Ammon's horn (tissue), 1 donor: ENCODE data around the gene IMMP2L.

Experiments used
- DNase-seq: peaks from one replicate; pipeline ENCODE4 v3.0.0-alpha.2; 2016; ENCODE audit warnings: low spot score

The IMMP2L gene

DNA sequence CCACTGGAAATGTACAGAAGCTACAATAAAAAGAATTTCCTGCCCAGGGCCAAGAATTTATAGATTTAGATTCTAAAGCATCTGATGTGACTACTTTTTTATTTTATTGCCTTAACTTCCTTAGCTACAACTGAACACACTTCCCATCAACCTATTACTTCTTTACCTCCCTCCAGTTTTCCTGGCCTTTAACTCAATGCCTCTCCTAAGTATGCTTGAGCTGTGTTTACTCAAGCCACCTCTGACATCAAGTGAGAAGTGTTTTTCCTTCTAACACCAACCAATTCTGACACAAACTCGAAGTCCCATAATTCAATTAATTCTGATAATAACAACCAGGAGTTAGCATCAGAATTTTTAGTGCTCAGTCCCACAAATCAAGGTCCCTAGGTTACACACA, 170.0 kb downstream of the IMMP2L start:
- no peak for DNase-seq

- DNase-seq = no peak
Observed at GRCh38 chr7:111390000-111390399, 172.3 kb downstream of the IMMP2L start.

DNA sequence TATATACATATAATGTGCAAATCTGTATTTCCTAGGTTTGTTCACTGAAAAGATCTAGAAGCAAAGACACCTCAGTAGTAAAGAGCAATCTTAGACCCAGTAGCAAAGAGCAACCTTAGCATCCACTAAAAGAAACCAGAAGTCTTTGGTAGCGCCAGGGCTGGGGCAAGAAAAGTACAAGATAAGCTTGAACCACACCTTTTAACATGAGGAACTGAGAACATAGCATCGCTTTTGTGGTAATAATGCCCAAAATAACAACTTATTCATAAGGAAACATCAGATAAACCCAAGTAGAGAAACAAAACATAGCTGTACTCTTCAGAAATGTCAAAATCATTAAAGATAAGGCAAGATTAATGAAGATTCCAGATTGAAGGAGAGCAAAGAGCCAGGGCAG, 173.4 kb downstream of the IMMP2L start:
- no peak for DNase-seq

GRCh38 chr7:111388016-111388415, 174.3 kb downstream of the IMMP2L start:
- DNase-seq = no peak

DNA sequence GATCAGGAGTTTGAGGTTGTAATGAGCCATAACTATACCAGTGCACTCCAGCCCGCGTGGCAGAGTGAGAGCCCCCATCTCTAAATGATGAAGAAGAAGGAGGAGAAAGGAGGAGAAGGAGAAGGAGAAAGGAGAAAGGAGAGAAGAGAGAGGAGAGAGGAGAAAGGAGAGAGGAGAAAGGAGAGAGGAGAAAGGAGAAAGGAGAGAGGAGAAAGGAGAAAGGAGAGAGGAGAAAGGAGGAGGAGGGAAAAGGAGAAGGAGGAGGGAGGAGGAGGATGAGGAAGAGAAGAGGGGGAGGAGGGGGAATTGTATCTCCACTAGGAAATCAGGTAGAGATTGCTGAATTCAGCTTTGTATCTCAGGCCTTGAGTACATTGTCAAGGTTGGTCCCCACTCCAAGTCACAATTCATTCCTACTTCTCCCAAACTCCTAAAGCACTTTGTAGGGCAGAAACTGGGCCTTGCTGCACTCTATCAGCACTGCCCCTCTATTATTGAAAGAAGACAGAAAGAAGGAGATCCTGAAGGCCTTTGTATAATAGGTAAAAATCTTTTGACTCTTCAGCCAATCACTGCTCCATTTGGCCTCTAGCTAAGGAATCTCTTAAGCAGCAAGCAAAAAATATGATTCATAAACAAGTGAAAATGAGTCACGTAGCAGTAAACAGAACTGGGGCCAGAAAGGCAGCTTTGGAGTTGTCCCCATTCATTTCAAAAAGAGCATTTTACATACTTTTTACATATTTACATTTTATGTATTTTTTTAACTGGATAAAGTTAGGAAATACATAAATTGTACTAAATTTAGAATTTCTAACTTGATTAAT, 178.0 kb downstream of the IMMP2L start:
- DNase-seq = no peak

- DNase-seq = no peak
Observed at GRCh38 chr7:111383133-111383532, 179.2 kb downstream of the IMMP2L start.

GRCh38 chr7:111381590-111381989, 180.7 kb downstream of the IMMP2L start:
- no peak for DNase-seq

- DNase-seq = no peak
Observed at GRCh38 chr7:111380945-111381344, 181.3 kb downstream of the IMMP2L start.

- DNase-seq = no peak
Observed at GRCh38 chr7:111374027-111374426, 188.3 kb downstream of the IMMP2L start.

DNA sequence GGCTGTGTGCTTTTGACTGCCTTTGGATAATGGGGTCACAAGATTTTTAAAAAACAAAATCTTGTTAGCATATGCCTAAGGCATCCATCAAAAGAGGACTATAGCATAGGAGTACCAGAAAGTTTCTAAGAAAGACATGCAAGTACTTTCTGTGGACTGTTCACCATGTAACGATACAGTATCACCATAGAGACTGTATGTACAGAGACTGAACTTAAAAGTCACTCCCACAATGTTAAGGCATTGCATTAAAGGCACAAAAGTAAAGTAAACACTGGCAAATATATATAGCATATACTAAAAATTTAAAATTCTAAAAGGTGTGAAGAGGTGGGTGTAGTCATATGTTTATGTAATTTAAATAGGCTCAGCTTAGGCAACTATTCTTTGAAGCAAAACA, 190.9 kb downstream of the IMMP2L start:
- no peak for DNase-seq

DNA sequence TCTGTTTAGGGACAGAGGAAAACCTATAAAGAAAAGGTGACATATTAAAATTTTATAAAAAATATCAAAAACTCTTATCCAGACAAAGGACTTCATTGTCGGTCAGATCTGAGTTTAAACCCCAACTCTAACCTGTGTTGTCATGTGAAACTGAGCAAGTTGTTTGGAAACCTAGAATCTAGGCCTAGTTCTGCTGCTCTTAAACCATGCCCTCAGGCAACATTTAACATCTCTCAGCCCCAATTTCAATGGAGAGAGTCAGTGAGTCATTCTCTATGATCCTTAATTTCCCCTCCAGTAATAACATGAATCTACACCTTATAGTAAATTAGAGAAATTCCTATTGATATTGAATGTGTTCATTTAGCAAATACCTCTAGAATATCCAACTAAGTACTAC, 192.3 kb downstream of the IMMP2L start:
- no peak for DNase-seq

GRCh38 chr7:111368381-111369065, 193.8 kb downstream of the IMMP2L start:
- no peak for DNase-seq

DNA sequence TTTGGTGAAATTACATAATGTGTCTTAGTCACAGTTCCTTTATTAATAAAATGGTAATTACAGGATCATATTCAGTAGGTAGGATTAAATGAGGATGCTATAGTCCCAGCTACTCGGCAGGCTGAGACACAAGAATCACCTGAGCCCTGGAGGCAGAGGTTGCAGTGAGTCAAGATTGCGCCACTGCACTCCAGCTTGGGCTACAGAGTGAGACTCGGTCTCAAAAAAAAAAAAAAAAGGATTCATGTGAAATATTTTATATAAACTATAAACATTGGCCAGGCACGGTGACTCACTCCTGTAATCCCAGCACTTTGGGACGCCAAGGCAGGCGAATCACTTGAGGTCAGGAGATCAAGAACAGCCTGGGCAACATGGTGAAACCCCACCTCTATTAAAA, 197.9 kb downstream of the IMMP2L start:
- no peak for DNase-seq

GRCh38 chr7:111363099-111363498, 199.2 kb downstream of the IMMP2L start:
- no peak for DNase-seq

DNA sequence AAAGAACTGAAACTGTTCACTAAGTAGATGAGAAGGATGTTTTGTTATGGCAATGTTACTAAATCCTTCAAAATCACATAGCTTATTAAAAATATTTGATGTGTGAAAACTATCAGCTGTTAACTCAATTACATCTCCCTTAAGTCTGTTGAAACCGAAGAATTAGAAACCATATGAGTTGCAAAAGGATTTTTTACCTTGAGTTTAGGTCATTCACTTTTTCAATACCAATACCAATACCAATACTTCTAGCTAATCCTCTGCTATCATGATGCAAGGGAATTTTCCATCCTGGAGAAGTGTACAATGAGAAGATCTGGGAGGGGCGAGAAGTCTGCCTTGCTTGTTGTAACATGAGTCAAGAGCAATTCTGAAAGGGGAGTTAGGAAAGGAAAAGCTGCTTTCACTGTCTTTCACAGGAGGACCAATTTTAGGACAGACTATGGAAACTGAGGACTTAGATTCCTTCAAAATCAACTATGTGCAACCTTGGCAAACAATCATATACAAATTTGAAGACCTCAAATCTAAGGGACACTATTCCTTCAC, 199.7 kb downstream of the IMMP2L start:
- no peak for DNase-seq

- DNase-seq = no peak
Observed at GRCh38 chr7:111358915-111359314, 203.4 kb downstream of the IMMP2L start.

DNA sequence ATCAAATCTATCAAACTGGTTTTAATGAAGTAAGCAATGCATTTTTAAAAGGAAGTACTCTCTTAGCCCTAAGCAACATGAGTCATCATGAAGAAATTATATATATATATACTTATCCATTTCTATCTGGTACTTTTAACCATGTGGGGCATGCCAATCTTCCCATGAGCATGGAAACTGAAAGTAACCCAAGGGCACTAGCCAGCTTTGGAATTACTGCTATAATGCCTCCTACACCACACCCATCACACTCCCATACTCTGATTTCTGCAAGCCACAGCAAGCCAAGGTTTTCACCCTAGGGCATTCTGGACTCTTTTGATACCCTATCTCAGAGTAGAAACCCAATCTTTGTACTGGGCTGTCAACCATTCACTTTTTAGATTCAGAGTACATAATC, 204.6 kb downstream of the IMMP2L start:
- DNase-seq = no peak

DNA sequence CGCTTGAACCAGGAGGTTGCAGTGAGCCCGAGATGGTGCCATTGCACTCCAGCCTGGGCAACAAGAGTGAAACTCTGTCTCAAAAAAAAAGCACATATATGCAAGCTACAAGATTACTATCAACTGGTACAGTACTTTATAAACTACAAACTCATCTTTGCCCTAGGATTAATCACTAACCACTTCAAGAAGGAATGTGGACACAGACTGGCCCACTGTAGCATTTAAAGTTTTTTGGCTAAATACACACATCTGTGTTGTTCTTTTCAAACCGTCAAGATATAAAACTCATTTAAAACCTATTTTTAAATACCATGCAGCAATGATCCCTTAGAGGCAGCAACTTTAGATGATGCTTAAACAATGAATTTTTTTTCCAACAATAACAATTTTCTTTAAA, 205.4 kb downstream of the IMMP2L start:
- no peak for DNase-seq

DNA sequence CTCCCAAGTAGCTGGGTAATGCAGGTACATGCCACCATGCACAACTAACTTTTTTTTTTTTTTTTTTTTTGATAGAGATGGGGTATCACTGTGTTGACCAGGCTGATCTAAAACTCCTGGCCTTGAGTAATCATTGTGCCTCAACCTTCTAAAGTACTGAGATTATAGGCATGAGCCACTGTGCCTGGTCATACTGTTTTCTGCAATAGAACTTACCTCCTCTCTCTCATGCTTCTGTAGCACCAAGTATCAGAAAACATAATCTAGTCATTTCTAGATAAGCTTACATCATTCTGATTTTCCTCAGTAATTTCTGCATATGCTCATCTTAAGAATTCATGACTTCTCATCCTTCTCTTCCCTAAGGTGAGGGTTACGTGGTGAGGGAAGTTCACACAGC, 210.0 kb downstream of the IMMP2L start:
- no peak for DNase-seq

GRCh38 chr7:111346219-111346618, 216.1 kb downstream of the IMMP2L start:
- DNase-seq = no peak

DNA sequence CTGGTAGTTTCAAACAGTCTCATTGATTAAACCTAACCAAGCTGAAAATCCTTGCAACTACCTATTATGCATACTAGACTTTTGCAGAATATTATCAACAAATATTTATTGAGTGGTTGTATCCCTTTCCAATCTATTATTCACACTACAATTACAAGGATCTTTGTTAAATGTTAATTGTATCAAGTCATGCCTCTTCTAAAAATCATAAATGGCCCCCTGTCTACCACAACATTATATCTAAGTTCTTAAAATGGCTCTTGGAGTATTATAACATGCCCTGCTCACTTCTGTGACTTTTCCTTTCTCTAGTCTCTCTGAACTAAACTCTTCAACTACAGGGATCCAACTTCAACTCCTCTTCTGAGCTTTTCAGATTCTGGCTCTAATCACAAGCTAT, 219.3 kb downstream of the IMMP2L start:
- no peak for DNase-seq

- DNase-seq = no peak
Observed at GRCh38 chr7:111339006-111339405, 223.3 kb downstream of the IMMP2L start.

- no peak for DNase-seq
Observed at GRCh38 chr7:111333010-111333409, 229.3 kb downstream of the IMMP2L start.

DNA sequence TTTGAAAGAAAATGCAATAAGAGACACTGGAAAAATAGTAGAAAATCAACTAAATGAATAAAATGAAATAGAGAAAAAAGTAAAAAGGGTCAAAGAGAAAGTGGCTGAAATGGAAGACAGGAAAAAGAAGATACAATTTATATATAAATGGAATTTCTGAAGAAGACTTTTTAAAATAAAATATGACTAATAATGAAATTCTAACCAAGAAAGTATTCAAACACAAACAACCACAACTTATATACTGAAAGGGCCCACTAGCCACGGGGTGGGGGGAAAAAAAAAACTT, 232.1 kb downstream of the IMMP2L start:
- DNase-seq = no peak
